Activated B cell treated with CpG ODN at 0.5 μM for 24 hours (primary cell): ENCODE measurements around the gene LLGL2. TPM values are rescaled to one million over a fixed set of nuclear protein-coding genes. Genes with fewer than 3 reads are reported as not detected.
A peak's percentile ranks its signal among the peaks of the same experiment; 100 is the strongest.

Source experiments
- ATAC-seq: fragments of 200-7000 bp; cut with Tn5 transposase; one replicate; pipeline ENCODE4 v1.10.0; 2021; ENCODE audit warnings: low read depth, mild to moderate bottlenecking, moderate library complexity
- CTCF ChIA-PET: fragments of 350-600 bp; sonication (Branson Sonifier 250); formaldehyde crosslinking; loops from one replicate; lab custom pipeline; 2021; ENCODE audit warnings: antibody characterized with exemption; lab: Charles Lee
- POLR2A ChIA-PET: fragments of 350-600 bp; sonication (Branson Sonifier 250); formaldehyde crosslinking; loops from one replicate; lab custom pipeline; 2021; ENCODE audit warnings: antibody characterized with exemption; lab: Charles Lee
- DNase-seq: peaks from one replicate; pipeline ENCODE4 v3.0.0; 2022
- H3K27ac Mint-ChIP-seq: one replicate; pipeline ENCODE4 v1.8.0; 2020; ENCODE audit warnings: mixed read lengths
- H3K27me3 Mint-ChIP-seq: one replicate; pipeline ENCODE4 v1.8.0; 2021; ENCODE audit warnings: mixed read lengths
- H3K36me3 Mint-ChIP-seq: one replicate; pipeline ENCODE4 v1.8.0; 2021; ENCODE audit warnings: low read depth, mixed read lengths
- H3K4me1 Mint-ChIP-seq: one replicate; pipeline ENCODE4 v1.8.0; 2021; ENCODE audit warnings: mixed read lengths
- H3K4me3 Mint-ChIP-seq: one replicate; pipeline ENCODE4 v1.8.0; 2020; ENCODE audit warnings: mild to moderate bottlenecking, mixed read lengths
- H3K9me3 Mint-ChIP-seq: one replicate; pipeline ENCODE4 v1.8.0; 2020; ENCODE audit warnings: mixed read lengths
- intact Hi-C: fragments of 100-400 bp; cut with micrococcal nuclease; formaldehyde crosslinking; loops from one replicate; pipeline ENCODE4 v1.15.1; 2024
- total RNA-seq: library from RNA; stranded (reverse); gene quantifications from 2 replicates; pipeline ENCODE4 v1.2.3, GENCODE V29; 2022
- TF ChIP-seq, protein P1 (sequence below): fragments of 200-600 bp; IDR thresholded peaks from one replicate; pipeline ENCODE4 v1.8.0; 2022; ENCODE audit warnings: antibody characterized with exemption, mild to moderate bottlenecking

Gene LLGL2
- total RNA-seq, 1 donor from 2014 or later: 29.9 TPM

DNA sequence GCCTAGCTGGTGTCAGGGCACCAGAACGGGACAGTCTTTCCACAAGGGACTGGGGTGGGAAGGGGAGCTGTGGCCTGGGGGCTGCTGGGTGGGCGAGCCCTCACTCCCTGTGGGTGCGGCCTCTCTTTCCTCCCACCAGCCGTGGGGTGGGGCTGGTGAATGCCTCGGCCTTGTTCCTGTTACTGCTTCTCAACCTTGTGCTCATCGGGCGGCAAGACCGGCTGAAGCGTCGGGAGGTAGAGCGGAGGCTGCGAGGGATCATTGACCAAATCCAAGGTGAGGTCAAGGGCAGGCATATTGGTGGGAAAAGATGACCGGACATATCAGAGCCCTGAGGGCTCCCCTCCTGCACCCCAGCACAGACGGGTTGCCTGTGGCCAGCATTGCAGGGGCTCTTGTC lies 39.3 kb upstream of the LLGL2 start:
- ATAC-seq (no peak), DNase-seq (no peak)
- peaks cover 27% of the 10 kb centered on the region for H3K4me1 Mint-ChIP-seq
- no peak overlapping the region for H3K27ac Mint-ChIP-seq
- H3K27me3 Mint-ChIP-seq: no peaks in the 10 kb centered on the region
- CTCF ChIA-PET: no interaction called here
- no peaks in the 10 kb centered on the region for H3K9me3 Mint-ChIP-seq
- H3K36me3 Mint-ChIP-seq: peaks cover 17% of the 10 kb centered on the region
- H3K4me3 Mint-ChIP-seq: no peak overlapping the region
- intact Hi-C loops: no loop called here
- TF ChIP-seq, protein P1, sequence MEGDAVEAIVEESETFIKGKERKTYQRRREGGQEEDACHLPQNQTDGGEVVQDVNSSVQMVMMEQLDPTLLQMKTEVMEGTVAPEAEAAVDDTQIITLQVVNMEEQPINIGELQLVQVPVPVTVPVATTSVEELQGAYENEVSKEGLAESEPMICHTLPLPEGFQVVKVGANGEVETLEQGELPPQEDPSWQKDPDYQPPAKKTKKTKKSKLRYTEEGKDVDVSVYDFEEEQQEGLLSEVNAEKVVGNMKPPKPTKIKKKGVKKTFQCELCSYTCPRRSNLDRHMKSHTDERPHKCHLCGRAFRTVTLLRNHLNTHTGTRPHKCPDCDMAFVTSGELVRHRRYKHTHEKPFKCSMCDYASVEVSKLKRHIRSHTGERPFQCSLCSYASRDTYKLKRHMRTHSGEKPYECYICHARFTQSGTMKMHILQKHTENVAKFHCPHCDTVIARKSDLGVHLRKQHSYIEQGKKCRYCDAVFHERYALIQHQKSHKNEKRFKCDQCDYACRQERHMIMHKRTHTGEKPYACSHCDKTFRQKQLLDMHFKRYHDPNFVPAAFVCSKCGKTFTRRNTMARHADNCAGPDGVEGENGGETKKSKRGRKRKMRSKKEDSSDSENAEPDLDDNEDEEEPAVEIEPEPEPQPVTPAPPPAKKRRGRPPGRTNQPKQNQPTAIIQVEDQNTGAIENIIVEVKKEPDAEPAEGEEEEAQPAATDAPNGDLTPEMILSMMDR: no peak
- POLR2A ChIA-PET: no interaction called here

DNA sequence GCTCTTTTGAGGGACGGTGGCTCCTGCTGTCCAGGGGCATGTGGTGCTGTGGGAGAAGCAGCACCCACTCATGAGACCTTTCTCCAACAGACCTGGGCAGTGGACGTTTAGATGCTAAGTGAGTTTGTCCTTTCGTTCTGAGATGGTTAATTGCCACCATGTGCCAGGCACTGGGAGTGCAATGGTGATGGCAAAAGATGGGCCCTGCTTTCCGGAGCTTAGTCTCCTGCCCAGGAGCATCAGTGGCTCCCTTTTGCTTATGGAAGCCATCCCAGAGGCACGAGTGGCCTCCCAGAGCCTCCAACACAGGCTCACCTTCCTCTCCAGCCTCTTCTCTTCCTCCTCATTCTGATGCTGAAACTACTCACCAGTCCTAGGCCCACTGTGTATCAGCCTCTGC lies 38.5 kb upstream of the LLGL2 start:
- H3K27me3 Mint-ChIP-seq: no peaks in the 10 kb centered on the region

DNA sequence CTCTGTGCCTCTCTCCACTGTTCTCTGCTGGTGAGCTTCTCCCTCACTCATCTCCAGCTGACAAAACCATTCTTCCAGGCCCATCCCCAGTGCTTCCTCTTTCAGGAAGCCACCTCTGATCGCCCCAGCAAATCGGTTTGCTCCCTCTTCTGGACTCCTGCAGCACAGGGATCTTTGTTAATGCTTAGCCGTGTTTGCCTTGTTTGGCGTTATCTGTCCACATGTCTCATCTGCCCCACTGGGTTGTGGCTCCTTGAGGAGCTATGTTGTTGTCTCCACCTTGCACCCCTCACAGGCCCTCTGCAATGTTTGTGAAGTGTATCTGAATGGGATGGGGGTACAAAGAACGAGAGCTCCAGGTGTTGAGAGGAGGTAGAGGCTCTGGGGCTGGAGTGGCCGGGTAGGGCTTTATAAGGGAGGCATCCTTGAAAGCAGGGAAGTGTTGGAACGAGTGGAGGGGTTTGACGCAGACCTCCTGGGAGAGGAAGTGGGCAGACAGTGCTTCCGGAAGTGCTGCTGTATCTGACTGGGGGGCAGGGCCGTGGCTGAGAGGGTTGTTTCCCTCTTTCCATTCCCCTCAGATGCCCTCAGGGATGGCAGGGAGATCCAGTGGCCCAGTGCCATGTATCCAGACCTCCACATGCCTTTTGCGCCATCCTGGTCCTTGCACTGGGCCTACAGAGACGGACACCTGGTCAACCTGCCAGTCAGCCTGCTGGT lies 38.0 kb upstream of the LLGL2 start:
- TF ChIP-seq, protein P1: no peak
- ChIA-PET CTCF (no interaction called here), POLR2A (interaction anchor here (0.6 to 1.4 kb wide), 2 partner anchors 29 to 219 kb away, joined by 4 to 5 read pairs; partner anchors contain the start of gene TSEN54)
- H3K9me3 Mint-ChIP-seq: no peaks in the 10 kb centered on the region
- peak overlapping the region; percentile 58 for H3K4me3 Mint-ChIP-seq
- H3K27ac Mint-ChIP-seq: peak overlapping the region; percentile 84
- DNase-seq (peak; percentile 36), ATAC-seq (peak; percentile 93)
- peaks cover 28% of the 10 kb centered on the region for H3K36me3 Mint-ChIP-seq
- intact Hi-C loops: no loop called here
- H3K4me1 Mint-ChIP-seq: peaks cover 27% of the 10 kb centered on the region
- no peaks in the 10 kb centered on the region for H3K27me3 Mint-ChIP-seq

More for the DNA sequence above, 38.5 kb upstream of the LLGL2 start:
- no peak overlapping the region for H3K4me3 Mint-ChIP-seq
- no peaks in the 10 kb centered on the region for H3K9me3 Mint-ChIP-seq
- TF ChIP-seq, protein P1: no peak
- ATAC-seq (no peak), DNase-seq (no peak)
- peaks cover 27% of the 10 kb centered on the region for H3K4me1 Mint-ChIP-seq
- peak overlapping the region; percentile 84 for H3K27ac Mint-ChIP-seq
- POLR2A ChIA-PET: interaction anchor here (0.6 to 1.4 kb wide), 2 partner anchors 29 to 218 kb away, joined by 4 to 5 read pairs; partner anchors contain the start of gene TSEN54
- CTCF ChIA-PET: no interaction called here
- intact Hi-C loops: no loop called here
- peaks cover 23% of the 10 kb centered on the region for H3K36me3 Mint-ChIP-seq

DNA sequence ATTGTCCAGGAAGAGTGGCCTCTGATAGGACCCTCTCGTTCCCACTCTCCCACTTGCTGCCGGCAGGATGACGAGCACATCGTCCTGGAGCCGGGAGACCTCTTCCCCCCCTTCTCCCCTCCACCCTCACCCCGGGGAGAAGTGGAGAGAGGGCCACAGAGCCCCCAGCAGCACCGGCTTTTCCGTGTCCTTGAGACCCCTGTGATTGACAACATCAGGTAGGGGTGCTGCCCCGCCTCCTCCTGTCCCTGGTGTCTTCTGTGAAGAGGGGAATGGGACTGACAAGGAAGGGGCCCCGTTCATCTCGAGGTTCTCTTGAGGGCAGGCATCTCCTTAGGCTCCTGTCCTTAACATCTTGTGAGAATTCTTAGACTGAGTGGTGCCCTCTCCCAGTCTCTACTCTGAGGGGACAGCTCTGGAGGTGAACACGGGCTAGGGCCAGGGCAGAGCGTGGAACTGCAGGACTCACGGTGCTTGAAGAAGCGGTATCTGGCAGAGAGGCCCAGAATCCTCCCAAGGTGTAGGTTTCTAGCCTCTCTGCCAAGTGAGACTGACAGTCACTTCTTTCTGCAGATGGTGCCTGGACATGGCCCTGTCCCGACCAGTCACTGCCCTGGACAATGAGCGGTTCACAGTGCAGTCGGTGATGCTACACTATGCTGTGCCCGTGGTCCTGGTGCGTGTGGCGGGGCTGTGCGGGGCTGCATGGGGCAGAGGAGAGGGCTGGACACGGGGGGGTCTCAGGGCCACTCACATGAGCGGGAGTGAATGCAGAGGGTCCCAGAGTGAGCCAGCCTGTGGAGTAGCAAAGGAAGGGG lies 36.6 kb upstream of the LLGL2 start:
- Mint-ChIP-seq H3K27ac (no peak overlapping the region), H3K36me3 (peaks cover 31% of the 10 kb centered on the region), H3K4me3 (no peak overlapping the region), H3K4me1 (peaks cover 27% of the 10 kb centered on the region), H3K27me3 (no peaks in the 10 kb centered on the region), H3K9me3 (no peaks in the 10 kb centered on the region)
- CTCF ChIA-PET: no interaction called here
- DNase-seq: no peak
- POLR2A ChIA-PET: no interaction called here
- intact Hi-C loops: no loop called here
- no peak for ATAC-seq
- TF ChIP-seq, protein P1: no peak

DNA sequence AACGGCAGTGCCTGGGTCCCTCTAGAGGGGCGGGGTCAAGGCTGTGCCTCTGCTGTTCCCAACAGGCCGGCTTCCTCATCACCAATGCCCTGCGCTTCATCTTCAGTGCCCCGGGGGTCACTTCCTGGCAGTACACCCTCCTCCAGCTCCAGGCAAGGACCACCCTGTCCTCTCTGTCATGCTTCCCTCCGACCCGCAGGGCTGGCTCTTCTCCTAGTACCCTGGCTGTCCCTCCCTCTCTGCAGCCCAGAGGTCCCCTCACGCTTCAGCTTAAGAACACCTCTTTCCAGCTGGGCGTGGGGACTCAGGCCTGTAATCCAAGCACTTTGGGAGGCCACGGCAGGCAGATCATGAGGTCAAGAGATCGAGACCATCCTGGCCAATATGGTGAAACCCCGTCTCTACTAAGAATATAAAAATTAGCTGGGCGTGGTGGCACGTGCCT lies 36.0 kb upstream of the LLGL2 start:
- ChIA-PET POLR2A (no interaction called here), CTCF (no interaction called here)
- Mint-ChIP-seq H3K36me3 (peaks cover 35% of the 10 kb centered on the region), H3K27me3 (no peaks in the 10 kb centered on the region), H3K9me3 (no peaks in the 10 kb centered on the region), H3K4me1 (peaks cover 27% of the 10 kb centered on the region), H3K27ac (no peak overlapping the region), H3K4me3 (no peak overlapping the region)
- intact Hi-C loops: no loop called here
- TF ChIP-seq, protein P1: no peak
- no peak for DNase-seq
- no peak for ATAC-seq
